Measurements from ENCODE around the gene ANKS3. TPM values are rescaled to one million over a fixed set of nuclear protein-coding genes. Genes with fewer than 3 reads are reported as not detected.

ANKS3 gene
- total RNA-seq, 1 donor from 2014 or later: 15.9 TPM

GRCh38 chr16:4686497-4687210 lies 47.4 kb downstream of the ANKS3 start:
- intact Hi-C loops (cut with micrococcal nuclease): no loop called here

- intact Hi-C loops (cut with micrococcal nuclease): no loop called here
Observed at GRCh38 chr16:4685776-4686496, 48.1 kb downstream of the ANKS3 start.

- intact Hi-C loops (cut with micrococcal nuclease): no loop called here
Observed at GRCh38 chr16:4685292-4685691, 48.8 kb downstream of the ANKS3 start.

- intact Hi-C loops (cut with micrococcal nuclease): no loop called here
Observed at GRCh38 chr16:4684763-4685162, 49.3 kb downstream of the ANKS3 start.

- intact Hi-C loops (cut with micrococcal nuclease): no loop called here
Observed at GRCh38 chr16:4684058-4684715, 49.9 kb downstream of the ANKS3 start.

GRCh38 chr16:4683255-4684057 lies 50.6 kb downstream of the ANKS3 start:
- intact Hi-C loops (cut with micrococcal nuclease): no loop called here

GRCh38 chr16:4682616-4683254 lies 51.3 kb downstream of the ANKS3 start:
- intact Hi-C loops (cut with micrococcal nuclease): no loop called here

- intact Hi-C loops (cut with micrococcal nuclease): no loop called here
Observed at GRCh38 chr16:4682084-4682591, 51.9 kb downstream of the ANKS3 start.

- intact Hi-C loops (cut with micrococcal nuclease): no loop called here
Observed at GRCh38 chr16:4681471-4682083, 52.5 kb downstream of the ANKS3 start.

GRCh38 chr16:4680673-4681470 lies 53.2 kb downstream of the ANKS3 start:
- intact Hi-C loops (cut with micrococcal nuclease): no loop called here

- intact Hi-C loops (cut with micrococcal nuclease): no loop called here
Observed at GRCh38 chr16:4679850-4680636, 54.0 kb downstream of the ANKS3 start.

- intact Hi-C loops (cut with micrococcal nuclease): no loop called here
Observed at GRCh38 chr16:4679156-4679849, 54.8 kb downstream of the ANKS3 start.

- intact Hi-C loops (cut with micrococcal nuclease): no loop called here
Observed at GRCh38 chr16:4678596-4678995, 55.5 kb downstream of the ANKS3 start.

GRCh38 chr16:4677994-4678393 lies 56.1 kb downstream of the ANKS3 start:
- intact Hi-C loops (cut with micrococcal nuclease): loop anchor here (2.0 kb wide), 1 partner anchor 15 kb away; the partner anchor contains the start of gene NUDT16L1

GRCh38 chr16:4677390-4677789 lies 56.7 kb downstream of the ANKS3 start:
- intact Hi-C loops (cut with micrococcal nuclease): loop anchor here (2.0 kb wide), 1 partner anchor 15 kb away; the partner anchor contains the start of gene NUDT16L1

- intact Hi-C loops (cut with micrococcal nuclease): loop anchor here (1.0 to 2.0 kb wide), 3 partner anchors 12 to 27 kb away; partner anchors contain the start of gene NUDT16L1
Observed at GRCh38 chr16:4676831-4677230, 57.2 kb downstream of the ANKS3 start.

- intact Hi-C loops (cut with micrococcal nuclease): loop anchor here (1.0 to 2.0 kb wide), 3 partner anchors 11 to 26 kb away; partner anchors contain the start of gene NUDT16L1
Observed at GRCh38 chr16:4675864-4676786, 57.9 kb downstream of the ANKS3 start.

All from T-helper 2 cell treated with Interferon-gamma antibody and Interleukin-4, amounts not matched to agents 100 ng/mL and 5 ng/mL, for 36 hours (primary cell).